ENCODE data around the gene LILRB5. TPM values are rescaled to one million over a fixed set of nuclear protein-coding genes. Genes with fewer than 3 reads are reported as not detected.

LILRB5 gene
- total and polyA plus RNA-seq, 9 of the 15 experiments (the other 6 are each of a cell fraction or from before 2014, with no cell fraction given): not detected

- TF ChIP-seq KDM1A (IDR thresholded peaks at IDR 0.05): peak; percentile 25 to 49; a peak in 2 of 4 replicates
- no peak for TF ChIP-seq KAT7 (CRISPR knock-in tag; IDR thresholded peaks at IDR 0.05; ENCODE audit: borderline replicate concordance)
- 0 out of 2 replicates have a peak, but pooled peaks have one; percentile 17 for TF ChIP-seq KLF16 (IDR thresholded peaks at IDR 0.05)
- TF ChIP-seq PHF8 (IDR thresholded peaks at IDR 0.05; ENCODE audit: borderline replicate concordance, low read length): no peak
- no peak for TF ChIP-seq ZNF140 (CRISPR knock-in tag; IDR thresholded peaks at IDR 0.05)
- TF ChIP-seq CTCF (IDR thresholded peaks at IDR 0.05 in 2 of 3, conservative IDR thresholded peaks at IDR 0.05 in 1 of 3; ENCODE audit: insufficient read depth in 2 of 3, low read depth in 1 of 3, low read length in 3 of 3): peak; percentile 79 to 87 (median 82)
- TF ChIP-seq YY1 (IDR thresholded peaks at IDR 0.05; ENCODE audit: borderline replicate concordance in 1 of 3, control insufficient read depth in 1 of 3, extremely low read depth in 1 of 3, insufficient read depth in 3 of 3, insufficient read length in 1 of 3, insufficient replicate concordance in 2 of 3, low read depth in 1 of 3, low read length in 2 of 3): peak in 1 of 3 experiments; percentile 37
- peak; percentile 30; the same call in 1 of the 2 replicates for TF ChIP-seq REST (IDR thresholded peaks at IDR 0.05; ENCODE audit: borderline replicate concordance)
- TF ChIP-seq REST (CRISPR knock-in tag; IDR thresholded peaks at IDR 0.05; ENCODE audit: low read depth): no peak
These were observed 9.1 kb upstream of the LILRB5 start (continued) for GRCh38 chr19:54266133-54266532.
